Measurements from ENCODE around the gene PLEKHG4B.

PLEKHG4B gene

GRCh38 chr5:171801-172331 is 79.9 kb downstream of the PLEKHG4B start:
- Mint-ChIP-seq H3K27ac (no peak overlapping the region), H3K4me1 (peaks cover 15% of the 10 kb centered on the region), H3K9me3 (no peaks in the 10 kb centered on the region), H3K27me3 (ENCODE audit: low read depth) (peaks cover 10% of the 10 kb centered on the region), H3K36me3 (ENCODE audit: low read depth) (no peaks in the 10 kb centered on the region), H3K4me3 (no peak overlapping the region)
- TF ChIP-seq, protein P1, sequence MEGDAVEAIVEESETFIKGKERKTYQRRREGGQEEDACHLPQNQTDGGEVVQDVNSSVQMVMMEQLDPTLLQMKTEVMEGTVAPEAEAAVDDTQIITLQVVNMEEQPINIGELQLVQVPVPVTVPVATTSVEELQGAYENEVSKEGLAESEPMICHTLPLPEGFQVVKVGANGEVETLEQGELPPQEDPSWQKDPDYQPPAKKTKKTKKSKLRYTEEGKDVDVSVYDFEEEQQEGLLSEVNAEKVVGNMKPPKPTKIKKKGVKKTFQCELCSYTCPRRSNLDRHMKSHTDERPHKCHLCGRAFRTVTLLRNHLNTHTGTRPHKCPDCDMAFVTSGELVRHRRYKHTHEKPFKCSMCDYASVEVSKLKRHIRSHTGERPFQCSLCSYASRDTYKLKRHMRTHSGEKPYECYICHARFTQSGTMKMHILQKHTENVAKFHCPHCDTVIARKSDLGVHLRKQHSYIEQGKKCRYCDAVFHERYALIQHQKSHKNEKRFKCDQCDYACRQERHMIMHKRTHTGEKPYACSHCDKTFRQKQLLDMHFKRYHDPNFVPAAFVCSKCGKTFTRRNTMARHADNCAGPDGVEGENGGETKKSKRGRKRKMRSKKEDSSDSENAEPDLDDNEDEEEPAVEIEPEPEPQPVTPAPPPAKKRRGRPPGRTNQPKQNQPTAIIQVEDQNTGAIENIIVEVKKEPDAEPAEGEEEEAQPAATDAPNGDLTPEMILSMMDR (IDR thresholded peaks at IDR 0.05; ENCODE audit: unreplicated experiment in 3 of 3) = no peak

DNA sequence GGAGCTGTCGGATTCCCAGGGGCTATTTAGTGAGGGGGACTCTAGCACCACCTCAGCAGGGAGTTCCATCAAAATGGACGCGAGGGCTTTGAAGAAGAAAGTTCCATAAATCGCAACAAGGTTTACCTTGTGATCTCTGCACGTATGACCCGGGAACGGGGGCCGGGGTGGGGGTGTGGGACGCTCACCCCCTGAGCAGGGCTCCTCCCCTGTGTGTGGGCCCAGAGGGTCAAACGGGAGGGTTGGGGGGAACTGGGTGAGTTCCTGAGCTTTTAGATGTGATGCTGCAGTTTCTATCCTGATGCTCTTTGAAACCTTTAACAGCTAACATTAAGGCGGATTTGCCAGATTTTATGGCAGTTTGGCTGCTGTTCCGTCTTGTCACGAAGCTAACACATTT is 80.5 kb downstream of the PLEKHG4B start:
- H3K27ac Mint-ChIP-seq = no peak overlapping the region
- peaks cover 20% of the 10 kb centered on the region for H3K4me1 Mint-ChIP-seq
- H3K27me3 Mint-ChIP-seq (ENCODE audit: low read depth) = peaks cover 10% of the 10 kb centered on the region
- TF ChIP-seq, protein P1 (IDR thresholded peaks at IDR 0.05; ENCODE audit: unreplicated experiment in 3 of 3) = no peak
- no peaks in the 10 kb centered on the region for H3K36me3 Mint-ChIP-seq (ENCODE audit: low read depth)
- H3K4me3 Mint-ChIP-seq = no peak overlapping the region
- no peaks in the 10 kb centered on the region for H3K9me3 Mint-ChIP-seq

DNA sequence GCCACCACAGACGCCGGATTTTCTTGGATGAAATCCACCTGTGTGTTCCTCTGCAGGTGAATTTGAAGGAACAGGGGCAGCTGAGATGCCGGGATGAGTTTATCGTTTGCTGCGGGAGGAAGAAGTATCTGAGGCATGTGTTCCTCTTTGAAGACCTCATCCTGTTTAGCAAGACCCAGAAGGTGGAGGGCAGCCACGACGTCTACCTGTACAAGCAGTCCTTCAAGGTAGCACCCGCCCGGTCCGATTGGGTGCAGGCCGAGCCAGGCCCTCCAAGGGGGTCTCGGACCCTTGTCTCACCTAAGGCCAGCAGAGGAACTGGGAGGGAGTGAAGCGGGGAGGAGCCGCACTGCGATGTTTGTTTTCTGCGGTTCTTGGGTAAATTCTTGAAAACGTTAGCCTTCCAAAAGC is 80.9 kb downstream of the PLEKHG4B start:
- TF ChIP-seq, protein P1 (IDR thresholded peaks at IDR 0.05; ENCODE audit: unreplicated experiment in 3 of 3) = no peak
- peaks cover 10% of the 10 kb centered on the region for H3K27me3 Mint-ChIP-seq (ENCODE audit: low read depth)
- H3K9me3 Mint-ChIP-seq = no peaks in the 10 kb centered on the region
- no peak overlapping the region for H3K4me3 Mint-ChIP-seq
- peaks cover 20% of the 10 kb centered on the region for H3K4me1 Mint-ChIP-seq
- H3K36me3 Mint-ChIP-seq (ENCODE audit: low read depth) = no peaks in the 10 kb centered on the region
- H3K27ac Mint-ChIP-seq = no peak overlapping the region

DNA sequence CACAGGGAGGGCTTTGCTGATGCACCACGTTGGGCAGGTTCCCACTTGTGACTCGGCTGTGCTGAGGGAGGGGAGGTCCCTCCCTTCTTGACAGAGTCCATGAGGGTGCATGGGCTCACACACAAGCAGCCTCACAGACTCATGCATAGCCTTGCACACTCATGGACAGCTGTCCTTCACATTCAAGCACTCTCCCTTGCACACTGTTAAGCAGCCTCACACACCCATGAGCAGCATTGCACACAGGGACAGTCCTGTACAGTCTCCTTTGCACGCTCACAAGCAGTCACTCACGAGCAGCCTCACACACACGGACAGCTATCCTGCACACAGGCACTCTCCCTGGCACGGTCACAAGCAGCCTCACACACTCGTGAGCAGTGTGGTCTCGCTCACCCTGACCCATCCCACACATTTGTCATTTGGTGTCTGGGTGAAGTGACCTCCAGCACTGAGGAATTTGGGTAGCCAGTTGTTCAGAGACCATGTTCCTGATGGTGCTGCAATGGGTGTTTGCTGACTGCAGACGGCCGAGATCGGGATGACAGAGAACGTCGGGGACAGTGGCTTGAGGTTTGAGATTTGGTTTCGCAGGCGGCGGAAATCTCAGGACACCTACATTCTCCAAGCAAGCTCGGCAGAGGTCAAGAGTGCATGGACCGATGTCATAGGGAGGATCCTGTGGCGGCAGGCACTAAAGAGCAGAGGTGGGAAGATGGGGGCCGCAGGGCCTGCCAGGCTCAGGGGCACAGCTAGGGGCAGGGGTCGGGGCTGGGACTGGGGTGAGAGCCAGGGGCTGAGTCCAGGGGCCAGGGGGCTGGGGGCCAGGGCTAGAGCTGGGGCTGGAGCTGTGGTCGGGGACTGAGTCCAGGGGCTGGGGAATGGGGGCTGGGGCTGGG is 81.7 kb downstream of the PLEKHG4B start:
- Mint-ChIP-seq H3K9me3 (peaks cover 2% of the 10 kb centered on the region), H3K36me3 (ENCODE audit: low read depth) (no peaks in the 10 kb centered on the region), H3K4me1 (peaks cover 21% of the 10 kb centered on the region), H3K4me3 (no peak overlapping the region), H3K27me3 (ENCODE audit: low read depth) (peaks cover 10% of the 10 kb centered on the region), H3K27ac (no peak overlapping the region)
- TF ChIP-seq, protein P1 (IDR thresholded peaks at IDR 0.05; ENCODE audit: unreplicated experiment in 3 of 3) = no peak

DNA sequence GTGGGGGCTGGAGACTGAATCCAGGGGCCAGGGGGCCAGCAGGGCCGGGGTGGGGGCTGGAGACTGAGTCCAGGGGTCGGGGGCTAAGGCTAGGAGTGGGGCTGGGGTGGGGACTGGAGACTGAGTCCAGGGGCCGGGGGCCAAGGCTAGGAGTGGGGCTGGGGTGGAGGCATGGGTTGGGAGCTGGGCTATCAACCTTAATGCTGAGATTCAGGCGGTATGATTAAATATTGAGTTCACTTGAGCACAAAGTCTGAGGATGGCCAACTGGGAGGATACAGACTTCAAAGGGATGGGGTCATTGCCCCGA is 82.3 kb downstream of the PLEKHG4B start:
- Mint-ChIP-seq H3K27me3 (ENCODE audit: low read depth) (peaks cover 10% of the 10 kb centered on the region), H3K36me3 (ENCODE audit: low read depth) (no peaks in the 10 kb centered on the region), H3K27ac (no peak overlapping the region), H3K4me3 (no peak overlapping the region), H3K4me1 (peaks cover 25% of the 10 kb centered on the region), H3K9me3 (peaks cover 2% of the 10 kb centered on the region)
- TF ChIP-seq, protein P1 (IDR thresholded peaks at IDR 0.05; ENCODE audit: unreplicated experiment in 3 of 3) = no peak
